Measurements from ENCODE around the gene PTPRG.

The PTPRG gene

GRCh38 chr3:61868499-61868898, 307.1 kb downstream of the PTPRG start:
- TF ChIP-seq TCF12 (IDR thresholded peaks at IDR 0.05; ENCODE audit: low read depth) (no peak), YY1 (IDR thresholded peaks at IDR 0.05; ENCODE audit: low read depth) (no peak), ZBTB7A (IDR thresholded peaks at IDR 0.05; ENCODE audit: low read depth) (no peak), EGR1 (IDR thresholded peaks at IDR 0.05) (no peak), RAD21 (IDR thresholded peaks at IDR 0.05; ENCODE audit: low read depth) (no peak), FOXM1 (IDR thresholded peaks at IDR 0.05; ENCODE audit: borderline replicate concordance, low read depth) (no peak), EP300 (IDR thresholded peaks at IDR 0.05; ENCODE audit: borderline replicate concordance) (no peak), MAX (IDR thresholded peaks at IDR 0.05) (no peak), CREB1 (IDR thresholded peaks at IDR 0.05; ENCODE audit: low read depth) (no peak), TEAD4 (IDR thresholded peaks at IDR 0.05) (no peak), NFIC (IDR thresholded peaks at IDR 0.05) (no peak), CEBPB (IDR thresholded peaks at IDR 0.05) (no peak), TAF1 (IDR thresholded peaks at IDR 0.05; ENCODE audit: low read depth) (no peak)
- TF ChIP-seq, protein P1, sequence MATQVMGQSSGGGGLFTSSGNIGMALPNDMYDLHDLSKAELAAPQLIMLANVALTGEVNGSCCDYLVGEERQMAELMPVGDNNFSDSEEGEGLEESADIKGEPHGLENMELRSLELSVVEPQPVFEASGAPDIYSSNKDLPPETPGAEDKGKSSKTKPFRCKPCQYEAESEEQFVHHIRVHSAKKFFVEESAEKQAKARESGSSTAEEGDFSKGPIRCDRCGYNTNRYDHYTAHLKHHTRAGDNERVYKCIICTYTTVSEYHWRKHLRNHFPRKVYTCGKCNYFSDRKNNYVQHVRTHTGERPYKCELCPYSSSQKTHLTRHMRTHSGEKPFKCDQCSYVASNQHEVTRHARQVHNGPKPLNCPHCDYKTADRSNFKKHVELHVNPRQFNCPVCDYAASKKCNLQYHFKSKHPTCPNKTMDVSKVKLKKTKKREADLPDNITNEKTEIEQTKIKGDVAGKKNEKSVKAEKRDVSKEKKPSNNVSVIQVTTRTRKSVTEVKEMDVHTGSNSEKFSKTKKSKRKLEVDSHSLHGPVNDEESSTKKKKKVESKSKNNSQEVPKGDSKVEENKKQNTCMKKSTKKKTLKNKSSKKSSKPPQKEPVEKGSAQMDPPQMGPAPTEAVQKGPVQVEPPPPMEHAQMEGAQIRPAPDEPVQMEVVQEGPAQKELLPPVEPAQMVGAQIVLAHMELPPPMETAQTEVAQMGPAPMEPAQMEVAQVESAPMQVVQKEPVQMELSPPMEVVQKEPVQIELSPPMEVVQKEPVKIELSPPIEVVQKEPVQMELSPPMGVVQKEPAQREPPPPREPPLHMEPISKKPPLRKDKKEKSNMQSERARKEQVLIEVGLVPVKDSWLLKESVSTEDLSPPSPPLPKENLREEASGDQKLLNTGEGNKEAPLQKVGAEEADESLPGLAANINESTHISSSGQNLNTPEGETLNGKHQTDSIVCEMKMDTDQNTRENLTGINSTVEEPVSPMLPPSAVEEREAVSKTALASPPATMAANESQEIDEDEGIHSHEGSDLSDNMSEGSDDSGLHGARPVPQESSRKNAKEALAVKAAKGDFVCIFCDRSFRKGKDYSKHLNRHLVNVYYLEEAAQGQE (IDR thresholded peaks at IDR 0.05; ENCODE audit: low read depth): no peak

DNA sequence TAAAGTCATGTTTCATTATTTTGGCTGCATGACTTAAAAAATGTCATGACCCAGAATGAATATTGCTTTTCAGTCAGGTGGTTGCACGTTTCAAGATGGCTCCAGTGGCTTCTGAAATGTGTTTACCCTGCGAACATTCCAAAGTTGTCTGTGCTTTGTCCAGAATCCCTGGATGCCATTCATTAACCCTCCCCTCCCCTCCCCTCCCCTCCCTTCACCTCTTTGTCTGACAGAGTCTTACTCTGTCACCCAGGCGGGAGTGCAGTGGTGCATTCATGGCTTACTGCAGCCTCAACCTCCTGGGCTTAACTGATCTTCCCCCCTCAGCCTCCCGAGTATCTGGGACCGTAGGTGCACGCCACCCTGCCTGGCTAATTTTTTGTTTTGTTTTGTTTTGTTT, 308.0 kb downstream of the PTPRG start:
- TF ChIP-seq FOXM1 (IDR thresholded peaks at IDR 0.05; ENCODE audit: borderline replicate concordance, low read depth) (no peak), NFIC (IDR thresholded peaks at IDR 0.05) (no peak), USF1 (IDR thresholded peaks at IDR 0.05) (no peak), CEBPB (IDR thresholded peaks at IDR 0.05) (no peak), RAD21 (IDR thresholded peaks at IDR 0.05; ENCODE audit: low read depth) (no peak), CREB1 (IDR thresholded peaks at IDR 0.05; ENCODE audit: low read depth) (no peak), ZBTB7A (IDR thresholded peaks at IDR 0.05; ENCODE audit: low read depth) (no peak), MAX (IDR thresholded peaks at IDR 0.05) (no peak), EGR1 (IDR thresholded peaks at IDR 0.05) (no peak), TAF1 (IDR thresholded peaks at IDR 0.05; ENCODE audit: low read depth) (no peak), TCF12 (IDR thresholded peaks at IDR 0.05; ENCODE audit: low read depth) (no peak), TEAD4 (IDR thresholded peaks at IDR 0.05) (no peak), YY1 (IDR thresholded peaks at IDR 0.05; ENCODE audit: low read depth) (no peak)
- TF ChIP-seq, protein P1 (IDR thresholded peaks at IDR 0.05; ENCODE audit: low read depth): no peak

- no peak for TF ChIP-seq RAD21 (IDR thresholded peaks at IDR 0.05; ENCODE audit: low read depth)
- no peak for TF ChIP-seq CREB1 (IDR thresholded peaks at IDR 0.05; ENCODE audit: low read depth)
- TF ChIP-seq FOXM1 (IDR thresholded peaks at IDR 0.05; ENCODE audit: borderline replicate concordance, low read depth): no peak
- TF ChIP-seq TEAD4 (IDR thresholded peaks at IDR 0.05): no peak
- no peak for TF ChIP-seq USF1 (IDR thresholded peaks at IDR 0.05)
- no peak for TF ChIP-seq YY1 (IDR thresholded peaks at IDR 0.05; ENCODE audit: low read depth)
- TF ChIP-seq MAX (IDR thresholded peaks at IDR 0.05): no peak
- TF ChIP-seq NFIC (IDR thresholded peaks at IDR 0.05): no peak
Observed at GRCh38 chr3:61871644-61872043, 310.3 kb downstream of the PTPRG start.

DNA sequence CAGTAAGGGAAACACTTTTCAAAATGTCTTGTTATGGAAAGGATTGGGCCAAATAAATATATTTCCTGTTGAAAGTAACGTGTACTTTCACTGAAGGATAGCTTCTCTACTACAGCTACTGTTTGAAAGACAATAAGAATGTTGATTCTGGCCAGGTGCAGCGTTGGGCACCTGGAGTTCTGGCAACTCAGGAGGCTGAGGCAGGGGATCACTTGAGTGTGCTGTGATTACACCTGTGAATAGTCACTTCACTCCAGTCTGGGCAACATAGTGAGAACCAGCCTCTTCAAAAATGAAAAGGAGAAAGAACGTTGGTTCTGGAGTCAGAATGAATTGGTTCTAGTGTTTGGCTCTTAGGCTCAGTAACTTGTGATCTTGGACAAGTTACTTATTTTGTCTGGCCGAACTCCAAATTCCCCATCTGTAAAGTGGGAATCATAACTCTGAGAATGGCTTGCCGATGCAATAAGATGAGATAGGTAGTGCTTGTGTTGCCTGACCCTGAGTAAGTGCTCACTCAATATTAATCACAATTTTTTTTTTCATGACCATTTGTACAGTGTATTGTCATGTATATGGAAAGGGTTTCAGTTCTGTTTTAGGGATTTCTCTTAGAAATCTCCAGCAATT, 310.8 kb downstream of the PTPRG start:
- TF ChIP-seq TEAD4 (IDR thresholded peaks at IDR 0.05): no peak
- TF ChIP-seq NFIC (IDR thresholded peaks at IDR 0.05): no peak
- TF ChIP-seq USF1 (IDR thresholded peaks at IDR 0.05): no peak
- no peak for TF ChIP-seq CREB1 (IDR thresholded peaks at IDR 0.05; ENCODE audit: low read depth)
- TF ChIP-seq CEBPB (IDR thresholded peaks at IDR 0.05): no peak
- TF ChIP-seq, protein P1 (IDR thresholded peaks at IDR 0.05; ENCODE audit: low read depth): no peak
- no peak for TF ChIP-seq RAD21 (IDR thresholded peaks at IDR 0.05; ENCODE audit: low read depth)
- no peak for TF ChIP-seq EGR1 (IDR thresholded peaks at IDR 0.05)
- no peak for TF ChIP-seq MAX (IDR thresholded peaks at IDR 0.05)
- no peak for TF ChIP-seq TAF1 (IDR thresholded peaks at IDR 0.05; ENCODE audit: low read depth)
- TF ChIP-seq ZBTB7A (IDR thresholded peaks at IDR 0.05; ENCODE audit: low read depth): no peak
- TF ChIP-seq YY1 (IDR thresholded peaks at IDR 0.05; ENCODE audit: low read depth): no peak
- no peak for TF ChIP-seq FOXM1 (IDR thresholded peaks at IDR 0.05; ENCODE audit: borderline replicate concordance, low read depth)
- TF ChIP-seq TCF12 (IDR thresholded peaks at IDR 0.05; ENCODE audit: low read depth): no peak
- no peak for TF ChIP-seq EP300 (IDR thresholded peaks at IDR 0.05; ENCODE audit: borderline replicate concordance)
